H1 (cell line): Measurements from ENCODE around the gene DOK7. TPM values are rescaled to one million over a fixed set of nuclear protein-coding genes. Genes with fewer than 3 reads are reported as not detected.

Experiments used
- CTCF ChIA-PET: fragments of 300-600 bp; sonication (Branson Sonifier 250); formaldehyde crosslinking; loops from one replicate; lab custom pipeline; 2021; ENCODE audit not compliant: partially characterized antibody; lab: Charles Lee
- POLR2A ChIA-PET: fragments of 300-600 bp; sonication (Branson Sonifier 250); formaldehyde crosslinking; loops from one replicate; lab custom pipeline; 2021; ENCODE audit warnings: inconsistent platforms; ENCODE audit not compliant: partially characterized antibody; lab: Charles Lee
- DNase-seq, 2 experiments: peaks; one replicate each; pipeline versions ENCODE4 v3.0.0 to v3.0.0-alpha.2; 2010 to 2022; ENCODE audit warnings: low spot score in 2 of 2, low read depth in 1 of 2, mixed read lengths in 1 of 2
- FAIRE-seq: peaks from 2 replicates; lab custom pipeline; 2011; peaks lifted over from hg19 to GRCh38; lab: Jason Lieb, UNC
- H2AFZ ChIP-seq: 2 replicates; pipeline ENCODE4 v1.8.1; 2012; ENCODE audit warnings: low read length, inconsistent platforms
- H2AK5ac ChIP-seq: 2 replicates; pipeline ENCODE4 v1.6.1; 2013; ENCODE audit warnings: low read depth, low read length
- H2BK120ac ChIP-seq: replicated peaks from 2 replicates; pipeline ENCODE3; 2013; ENCODE audit warnings: low read depth, low read length, inconsistent platforms
- H2BK12ac ChIP-seq: 2 replicates; pipeline ENCODE4 v1.6.1; 2013; ENCODE audit warnings: low read depth, low read length
- H2BK15ac ChIP-seq: 2 replicates; pipeline ENCODE4 v1.6.1; 2013; ENCODE audit warnings: low read length
- H2BK20ac ChIP-seq: 2 replicates; pipeline ENCODE4 v1.6.1; 2013; ENCODE audit warnings: low read length
- H2BK5ac ChIP-seq: 2 replicates; pipeline ENCODE4 v1.6.1; 2013; ENCODE audit warnings: low read depth, low read length
- H3K14ac ChIP-seq: 2 replicates; pipeline ENCODE4 v1.6.1; 2013; ENCODE audit warnings: inconsistent platforms; ENCODE audit not compliant: insufficient read length
- H3K18ac ChIP-seq: 2 replicates; pipeline ENCODE4 v1.6.1; 2013; ENCODE audit warnings: low read length; ENCODE audit errors: extremely low read depth
- H3K23ac ChIP-seq: 2 replicates; pipeline ENCODE4 v1.6.1; 2013; ENCODE audit warnings: inconsistent platforms; ENCODE audit not compliant: insufficient read length
- H3K23me2 ChIP-seq: 2 replicates; pipeline ENCODE4 v1.6.1; 2013; ENCODE audit warnings: low read depth, low read length
- H3K27ac ChIP-seq: 2 replicates; pipeline ENCODE4 v1.6.1; 2011; ENCODE audit warnings: low read depth, low read length, inconsistent platforms
- H3K27me3 ChIP-seq, 4 experiments: replicated peaks in 1 of 4; 1 replicate in 1 of 4; 2 replicates in 3 of 4; pipeline versions ENCODE4 v1.6.1 to v1.8.1; 2011 to 2013; ENCODE audit warnings: low read length in 3 of 4, mild to moderate bottlenecking in 3 of 4, inconsistent platforms in 2 of 4, mixed read lengths in 2 of 4, moderate library complexity in 1 of 4; ENCODE audit not compliant: control insufficient read depth in 3 of 4, insufficient read depth in 3 of 4; ENCODE audit errors: extremely low read depth in 1 of 4
- H3K36me3 ChIP-seq, 4 experiments: 2 replicates each; pipeline versions ENCODE4 v1.6.1 to v1.8.1; 2011 to 2013; ENCODE audit warnings: mild to moderate bottlenecking in 4 of 4, low read length in 3 of 4, moderate library complexity in 2 of 4, control low read depth in 1 of 4, inconsistent platforms in 1 of 4; ENCODE audit not compliant: insufficient read depth in 4 of 4, control insufficient read depth in 2 of 4
- H3K4ac ChIP-seq: replicated peaks from 2 replicates; pipeline ENCODE3; 2013; ENCODE audit warnings: low read length, low read depth, mixed read lengths, inconsistent platforms; ENCODE audit not compliant: insufficient read length
- H3K4me1 ChIP-seq, 4 experiments: replicated peaks in 1 of 4; 1 replicate in 1 of 4; 2 replicates in 3 of 4; pipeline versions ENCODE4 v1.6.1 to v1.8.1; 2011 to 2013; ENCODE audit warnings: low read length in 3 of 4, inconsistent platforms in 2 of 4, mixed read lengths in 1 of 4; ENCODE audit not compliant: insufficient read depth in 4 of 4, control insufficient read depth in 3 of 4
- H3K4me2 ChIP-seq, 2 experiments: 2 replicates each; pipeline versions ENCODE4 v1.6.1 to v1.8.1; 2011 to 2013; ENCODE audit warnings: low read depth in 2 of 2, low read length in 2 of 2, control low read depth in 1 of 2, inconsistent platforms in 1 of 2, mild to moderate bottlenecking in 1 of 2; ENCODE audit not compliant: insufficient read depth in 1 of 2
- H3K4me3 ChIP-seq, 4 experiments: fragments of 200-600, 300-600 bp in 1 of 4; sonication (generic), shearing (Covaris generic), sonication (Bioruptor Twin) in 1 of 4; 2 replicates each; pipeline versions ENCODE4 v1.5.1 to v1.8.1; 2011 to 2016; ENCODE audit warnings: low read length in 4 of 4, low read depth in 3 of 4, control low read depth in 2 of 4, inconsistent platforms in 2 of 4, mild to moderate bottlenecking in 2 of 4, mixed read lengths in 1 of 4, moderate library complexity in 1 of 4; ENCODE audit not compliant: insufficient read depth in 2 of 4; ENCODE audit errors: extremely low read depth in 1 of 4
- H3K56ac ChIP-seq: replicated peaks from 2 replicates; pipeline ENCODE3; 2013; ENCODE audit warnings: low read depth, mild to moderate bottlenecking, mixed read lengths, low read length, inconsistent platforms; ENCODE audit not compliant: insufficient read length
- H3K79me1 ChIP-seq: 2 replicates; pipeline ENCODE4 v1.6.1; 2013; ENCODE audit warnings: low read depth, low read length, control low read depth
- H3K79me2 ChIP-seq, 2 experiments: 2 replicates each; pipeline versions ENCODE4 v1.6.1 to v1.8.1; 2012 to 2013; ENCODE audit warnings: low read length in 2 of 2, mild to moderate bottlenecking in 2 of 2, inconsistent platforms in 1 of 2; ENCODE audit not compliant: insufficient read depth in 2 of 2, control insufficient read depth in 1 of 2
- H3K9ac ChIP-seq, 4 experiments: replicated peaks in 1 of 4; 1 replicate in 1 of 4; 2 replicates in 3 of 4; pipeline versions ENCODE4 v1.6.1 to v1.8.1; 2011 to 2013; ENCODE audit warnings: low read depth in 3 of 4, low read length in 3 of 4, control low read depth in 2 of 4, mild to moderate bottlenecking in 2 of 4, moderate library complexity in 2 of 4, inconsistent platforms in 1 of 4; ENCODE audit errors: extremely low read depth in 1 of 4
- H3K9me3 ChIP-seq, 2 experiments: 2 replicates each; pipeline versions ENCODE4 v1.6.1 to v1.8.1; 2012 to 2013; ENCODE audit warnings: mild to moderate bottlenecking in 2 of 2, moderate library complexity in 2 of 2, control low read depth in 1 of 2, inconsistent platforms in 1 of 2, low read depth in 1 of 2, low read length in 1 of 2, mixed read lengths in 1 of 2; ENCODE audit not compliant: insufficient read depth in 2 of 2
- H4K20me1 ChIP-seq, 2 experiments: replicated peaks in 1 of 2; 2 replicates each; pipeline versions ENCODE3 to v1.8.1; 2011 to 2013; ENCODE audit warnings: inconsistent platforms in 2 of 2, low read length in 2 of 2, mild to moderate bottlenecking in 1 of 2; ENCODE audit not compliant: insufficient read depth in 2 of 2, control insufficient read depth in 1 of 2
- H4K5ac ChIP-seq: 2 replicates; pipeline ENCODE4 v1.6.1; 2013; ENCODE audit warnings: low read length, low read depth, mixed read lengths, inconsistent platforms; ENCODE audit not compliant: insufficient read length
- H4K8ac ChIP-seq: 2 replicates; pipeline ENCODE4 v1.8.0; 2013; ENCODE audit warnings: mild to moderate bottlenecking, moderate library complexity, low read length, inconsistent platforms; ENCODE audit not compliant: insufficient read depth; ENCODE audit errors: extremely low read depth
- H4K91ac ChIP-seq: replicated peaks from 2 replicates; pipeline ENCODE3; 2013; ENCODE audit warnings: low read length, mixed read lengths, inconsistent platforms; ENCODE audit not compliant: insufficient read length
- ASH2L ChIP-seq: fragments of 200-600, 300-600 bp; sonication (generic); IDR thresholded peaks from one replicate; pipeline ENCODE4 v1.7.1; 2017; ENCODE audit warnings: low read length
- ATF2 ChIP-seq: IDR thresholded peaks from 2 replicates; pipeline ENCODE4 v1.6.1; 2012; ENCODE audit warnings: low read length, inconsistent platforms
- CHD2 ChIP-seq: IDR thresholded peaks from 2 replicates; pipeline ENCODE4 v1.6.1; 2012; ENCODE audit warnings: low read length, improper control_type of control experiment
- E2F6 ChIP-seq: IDR thresholded peaks from 2 replicates; pipeline ENCODE4 v1.6.1; 2012; ENCODE audit warnings: inconsistent platforms
- EP300 ChIP-seq, 2 experiments: IDR thresholded peaks; 1 replicate in 1 of 2; 2 replicates in 1 of 2; pipeline ENCODE4 v1.6.1; 2011 to 2012; ENCODE audit warnings: low read depth in 2 of 2, low read length in 2 of 2, mild to moderate bottlenecking in 2 of 2, borderline replicate concordance in 1 of 2, inconsistent platforms in 1 of 2, moderate library complexity in 1 of 2
- MAX ChIP-seq: IDR thresholded peaks from 2 replicates; pipeline ENCODE4 v1.6.1; 2012; ENCODE audit warnings: inconsistent platforms
- POLR2AphosphoS5 ChIP-seq: IDR thresholded peaks from 2 replicates; pipeline ENCODE4 v1.6.1; 2011; ENCODE audit warnings: low read depth, low read length
- RBBP5 ChIP-seq: IDR thresholded peaks from 2 replicates; pipeline ENCODE4 v1.7.1; 2012; ENCODE audit warnings: low read depth, mild to moderate bottlenecking, inconsistent platforms, low read length, moderate library complexity, borderline replicate concordance
- TAF1 ChIP-seq: IDR thresholded peaks from 2 replicates; pipeline ENCODE4 v1.6.1; 2011; ENCODE audit warnings: mild to moderate bottlenecking, low read depth, low read length
- WGBS, 2 experiments: shearing (Covaris generic) in 1 of 2; methylation state at CpG; one replicate each; pipeline versions ENCODE4 v1.1.6 to v1.1.7; 2013 to 2015; ENCODE audit warnings: low lambda C conversion rate in 2 of 2, mixed read lengths in 2 of 2, inconsistent platforms in 1 of 2, low coverage in 1 of 2, missing lambda C conversion rate in 1 of 2; ENCODE audit not compliant: insufficient replicate concordance in 2 of 2, insufficient coverage in 1 of 2, insufficient read length in 1 of 2; ENCODE audit errors: extremely low coverage in 1 of 2, missing lambda C conversion rate in 1 of 2; 5-methylcytosine and 5-hydroxymethylcytosine counted together
- polyA plus RNA-seq, 7 experiments: library from polyadenylated mRNA; depleted of rRNA in 3 of 7; stranded (reverse) in 5 of 7; unstranded in 2 of 7; fragments of >200 nt in 5 of 7; fragments of 200-250 nt in 2 of 7; gene quantifications; 1 replicate in 5 of 7; 2 replicates in 1 of 7; 4 replicates in 1 of 7; pipeline versions ENCODE4 v1.2.1 to v1.2.3, GENCODE V29; 2011 to 2013; ENCODE audit warnings: missing spikeins in 2 of 7, mixed read lengths in 2 of 7
- total RNA-seq: library from RNA; stranded (reverse); fragmentation: NEBNext Ultra II Directional; extraction: Animal tissue kit (Norgen Biotek cat#: 25700); gene quantifications from 2 replicates; pipeline ENCODE4 v1.2.1, GENCODE V29; 2021

DOK7 gene
- total and polyA plus RNA-seq, 2 of the 8 experiments (the other 6 are each of a cell fraction or from before 2014, with no cell fraction given) = 0.32 TPM; not detected in 1

- peak overlapping the region; percentile 69 for H3K4ac ChIP-seq
- no peak overlapping the region for H3K56ac ChIP-seq
- H3K4me2 ChIP-seq = peak overlapping the region; percentile 92 to 99
- CTCF ChIA-PET = no interaction called here
- H3K79me2 ChIP-seq = peaks cover 0 to 32% of the 10 kb centered on the region in 2 experiments; a peak in 1 of 4 replicates
- H2BK20ac ChIP-seq = no peak overlapping the region
- TF ChIP-seq ASH2L (peak; percentile 29), TAF1 (no peak), MAX (peak; percentile 46), E2F6 (peak; percentile 86), EP300 (IDR thresholded peaks at IDR 0.05; ENCODE audit: borderline replicate concordance in 1 of 2, low read depth in 2 of 2, low read length in 2 of 2) (no peak), ATF2 (no peak), CHD2 (no peak), RBBP5 (no peak), POLR2AphosphoS5 (no peak)
- TF ChIP-seq, all 59 proteins: peak for 3
- Histone ChIP-seq H4K91ac (peak overlapping the region; percentile 65), H3K18ac (peak overlapping the region; percentile 9; the same call in 1 of the 2 replicates), H2AK5ac (no peak overlapping the region), H2BK120ac (no peak overlapping the region), H3K27ac (no peak overlapping the region), H3K9me3 (no peaks in the 10 kb centered on the region), H3K23ac (no peak overlapping the region), H3K23me2 (peaks cover 12% of the 10 kb centered on the region), H3K4me1 (peaks cover 3 to 17% (median 10%) of the 10 kb centered on the region in 4 experiments), H4K5ac (no peak overlapping the region), H3K4me3 (peak overlapping the region; percentile 26 to 88 (median 35)), H4K20me1 (peaks cover 14 to 32% of the 10 kb centered on the region in 2 experiments), H2AFZ (peak overlapping the region; percentile 70; the same call in 1 of the 2 replicates), H2BK5ac (no peak overlapping the region), H2BK12ac (no peak overlapping the region), H3K14ac (no peak overlapping the region), H3K79me1 (peaks cover 9% of the 10 kb centered on the region), H3K36me3 (peaks cover 0 to 4% (median 1%) of the 10 kb centered on the region in 4 experiments; a peak in 1 of 8 replicates), H4K8ac (peak overlapping the region; percentile 62), H2BK15ac (no peak overlapping the region), H3K27me3 (peaks cover 1 to 18% (median 13%) of the 10 kb centered on the region in 4 experiments; a peak in 5 of 7 replicates), H3K9ac (peak overlapping the region in 1 of 4 experiments; percentile 47; a peak in 2 of 7 replicates)
- DNase-seq = no peak
- POLR2A ChIA-PET = no interaction called here
- 12% methylated on average over 42 of the region's 42 CpGs; no CpG with 5 or more reads in 1 of the 2 experiments for WGBS, 2 experiments
- no peak for FAIRE-seq
Observed at GRCh38 chr4:3532751-3533422, 69.8 kb downstream of the DOK7 start.
